ENCODE measurements around the gene FAM174B. TPM values are rescaled to one million over a fixed set of nuclear protein-coding genes. Genes with fewer than 3 reads are reported as not detected.

FAM174B gene
- total and polyA plus RNA-seq, 8 donors = 14.6 to 54.0 (median 31.0) TPM

DNA sequence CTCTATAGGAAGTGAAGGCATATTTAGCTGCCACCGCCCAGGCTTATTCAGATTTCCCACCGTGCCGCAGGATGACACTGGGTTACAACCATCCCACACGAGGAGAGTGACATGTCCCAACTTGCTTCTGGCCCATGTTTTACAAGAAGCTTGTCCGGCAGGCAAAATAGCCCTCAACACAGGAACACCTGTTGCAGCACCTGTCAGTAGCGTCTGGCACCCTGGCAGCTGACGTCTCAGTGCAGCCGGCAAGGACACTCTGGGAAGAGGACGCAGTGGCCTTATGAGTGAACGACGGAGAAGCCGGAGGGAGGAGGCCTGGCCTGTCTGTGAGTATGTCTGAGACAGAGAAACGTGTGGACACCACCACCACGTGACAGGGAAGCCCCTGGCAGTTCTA is 32.1 kb downstream of the FAM174B start:
- TF ChIP-seq, protein P1, sequence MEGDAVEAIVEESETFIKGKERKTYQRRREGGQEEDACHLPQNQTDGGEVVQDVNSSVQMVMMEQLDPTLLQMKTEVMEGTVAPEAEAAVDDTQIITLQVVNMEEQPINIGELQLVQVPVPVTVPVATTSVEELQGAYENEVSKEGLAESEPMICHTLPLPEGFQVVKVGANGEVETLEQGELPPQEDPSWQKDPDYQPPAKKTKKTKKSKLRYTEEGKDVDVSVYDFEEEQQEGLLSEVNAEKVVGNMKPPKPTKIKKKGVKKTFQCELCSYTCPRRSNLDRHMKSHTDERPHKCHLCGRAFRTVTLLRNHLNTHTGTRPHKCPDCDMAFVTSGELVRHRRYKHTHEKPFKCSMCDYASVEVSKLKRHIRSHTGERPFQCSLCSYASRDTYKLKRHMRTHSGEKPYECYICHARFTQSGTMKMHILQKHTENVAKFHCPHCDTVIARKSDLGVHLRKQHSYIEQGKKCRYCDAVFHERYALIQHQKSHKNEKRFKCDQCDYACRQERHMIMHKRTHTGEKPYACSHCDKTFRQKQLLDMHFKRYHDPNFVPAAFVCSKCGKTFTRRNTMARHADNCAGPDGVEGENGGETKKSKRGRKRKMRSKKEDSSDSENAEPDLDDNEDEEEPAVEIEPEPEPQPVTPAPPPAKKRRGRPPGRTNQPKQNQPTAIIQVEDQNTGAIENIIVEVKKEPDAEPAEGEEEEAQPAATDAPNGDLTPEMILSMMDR (IDR thresholded peaks at IDR 0.05) = no peak
- TF ChIP-seq POLR2AphosphoS5 (IDR thresholded peaks at IDR 0.05) (no peak), POLR2A (IDR thresholded peaks at IDR 0.05) (no peak), EP300 (IDR thresholded peaks at IDR 0.05) (no peak)
- H3K27me3 ChIP-seq = no peaks in the 10 kb centered on the region
- H3K27ac ChIP-seq = peak overlapping the region in 3 of 5 donors; percentile 6 to 77 (median 72)
- DNase-seq = no peak
- intact Hi-C loops (cut with DNase I; ENCODE audit: low total_unique reads) = no loop called here
- no peak overlapping the region for H3K4me3 ChIP-seq
- peaks cover 43 to 74% (median 62%) of the 10 kb centered on the region in 4 donors for H3K4me1 ChIP-seq
- no peaks in the 10 kb centered on the region for H3K9me3 ChIP-seq
- peaks cover 0 to 20% (median 13%) of the 10 kb centered on the region in 4 donors for H3K36me3 ChIP-seq
- WGBS, 5 donors = 77 to 85% (median 79%) methylated on average over 14 of the region's 14 CpGs

DNA sequence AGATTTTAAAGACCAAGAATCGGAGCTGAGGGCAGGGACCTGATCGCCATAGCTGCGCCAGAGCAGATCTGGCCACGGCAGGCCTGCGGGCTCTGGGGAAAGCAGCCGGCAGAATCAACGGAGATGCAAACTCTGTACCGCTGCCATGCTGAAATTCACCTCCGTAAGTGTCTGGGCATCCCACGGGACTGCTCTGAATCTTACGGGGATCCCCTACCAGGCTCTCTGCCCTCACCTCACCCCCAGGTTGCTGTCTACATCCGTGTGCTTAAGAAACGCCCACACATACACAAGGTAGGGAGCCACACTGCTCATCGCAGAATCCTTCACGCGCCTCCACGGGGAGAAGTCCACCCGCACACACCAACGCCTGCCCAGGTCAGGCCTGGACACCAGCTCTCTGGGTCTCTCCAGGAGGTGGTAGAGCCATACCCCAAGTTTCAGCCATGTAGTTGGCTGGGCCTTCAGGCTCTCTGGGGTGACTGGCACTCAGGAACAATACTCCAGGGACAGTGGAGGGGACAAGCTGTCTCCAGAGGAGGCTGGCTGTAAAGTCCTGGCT is 33.5 kb downstream of the FAM174B start:
- Histone ChIP-seq H3K36me3 (peaks cover 0 to 9% (median 4%) of the 10 kb centered on the region in 4 donors), H3K9me3 (no peaks in the 10 kb centered on the region), H3K4me1 (peaks cover 56 to 88% (median 75%) of the 10 kb centered on the region in 4 donors), H3K27ac (peak overlapping the region in 3 of 5 donors; percentile 16 to 49 (median 17)), H3K27me3 (no peaks in the 10 kb centered on the region), H3K4me3 (no peak overlapping the region)
- 93 to 96% (median 94%) methylated on average over 18 to 19 of the region's 19 CpGs for WGBS, 5 donors
- intact Hi-C loops (cut with DNase I; ENCODE audit: low total_unique reads) = no loop called here
- TF ChIP-seq EP300 (IDR thresholded peaks at IDR 0.05) = no peak
- no peak for TF ChIP-seq POLR2A (IDR thresholded peaks at IDR 0.05)
- TF ChIP-seq, protein P1 (IDR thresholded peaks at IDR 0.05) = no peak
- TF ChIP-seq POLR2AphosphoS5 (IDR thresholded peaks at IDR 0.05) = no peak
- DNase-seq = no peak

DNA sequence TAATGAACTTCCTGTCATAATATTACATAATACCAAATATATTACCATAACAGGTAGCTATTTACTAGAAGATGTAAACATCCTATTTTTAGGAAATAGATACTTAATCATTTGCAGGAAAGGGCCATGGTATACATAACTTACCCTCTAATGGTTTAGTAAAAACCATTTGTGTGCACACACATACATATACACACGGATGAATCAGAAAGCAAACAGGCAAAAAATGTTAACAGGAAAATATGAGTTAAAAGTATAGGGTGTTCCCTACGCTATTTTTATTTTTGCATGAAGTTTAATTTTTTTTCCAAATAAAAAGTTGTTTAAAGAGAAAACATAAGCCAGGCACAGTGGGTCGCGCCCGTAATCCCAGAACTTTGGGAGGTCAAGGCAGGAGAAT is 34.6 kb downstream of the FAM174B start:
- intact Hi-C loops (cut with DNase I; ENCODE audit: low total_unique reads) = no loop called here
- Histone ChIP-seq H3K9me3 (no peaks in the 10 kb centered on the region), H3K36me3 (peaks cover 0 to 4% (median 0%) of the 10 kb centered on the region in 4 donors), H3K27me3 (no peaks in the 10 kb centered on the region), H3K4me1 (peaks cover 66 to 95% (median 82%) of the 10 kb centered on the region in 4 donors), H3K4me3 (no peak overlapping the region), H3K27ac (peak overlapping the region in 4 of 5 donors; percentile 12 to 90 (median 56))
- WGBS, 5 donors = 77 to 86% (median 80%) methylated on average over 5 of the region's 5 CpGs
- no peak for DNase-seq
- TF ChIP-seq, protein P1 (IDR thresholded peaks at IDR 0.05) = no peak
- TF ChIP-seq POLR2A (IDR thresholded peaks at IDR 0.05) = no peak
- TF ChIP-seq POLR2AphosphoS5 (IDR thresholded peaks at IDR 0.05) = no peak
- TF ChIP-seq EP300 (IDR thresholded peaks at IDR 0.05) = no peak

DNA sequence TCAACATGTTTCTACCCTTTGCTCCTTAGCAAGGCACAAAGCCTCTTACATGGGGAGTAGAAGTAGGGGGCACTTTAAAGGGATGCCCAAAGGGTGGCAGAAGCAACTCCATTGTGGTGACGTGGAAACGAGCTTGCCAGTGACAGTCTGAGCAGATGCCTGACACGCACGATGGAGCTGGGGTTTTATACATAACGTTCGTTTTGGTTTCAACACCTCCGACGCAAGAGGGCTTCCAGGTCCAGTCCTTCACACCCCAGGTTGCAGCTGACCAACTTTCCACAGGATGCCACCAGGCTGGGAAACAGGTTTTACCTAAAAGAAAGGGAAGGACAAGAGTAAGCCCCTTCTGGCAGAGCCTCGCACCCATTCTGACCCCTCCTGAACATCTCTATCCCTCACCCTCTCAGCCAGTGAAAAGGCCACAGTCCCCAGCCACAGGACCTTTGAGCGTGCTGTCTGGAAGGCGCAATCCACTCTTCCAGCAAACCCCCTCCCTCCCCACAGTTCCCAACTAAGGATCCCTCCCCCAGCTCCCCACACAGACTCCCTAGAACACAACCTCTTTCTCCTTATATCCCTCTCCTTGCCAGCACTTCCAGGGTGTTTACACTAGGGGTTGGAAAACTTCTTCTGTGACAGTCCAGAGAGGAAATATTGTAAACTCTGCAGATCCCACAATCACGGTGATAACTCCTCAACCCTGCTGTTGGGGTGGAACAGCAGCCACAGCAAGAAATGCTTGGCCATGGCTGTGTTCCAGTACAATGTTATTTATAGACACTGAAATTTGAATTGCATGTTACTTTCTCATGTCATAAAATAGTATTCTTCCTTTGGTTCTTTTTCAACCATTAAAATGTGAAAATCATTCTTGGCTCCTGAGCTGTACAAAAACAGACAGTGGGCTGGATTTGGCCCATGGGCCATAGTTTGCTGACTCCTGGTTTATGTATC is 36.2 kb downstream of the FAM174B start:
- H3K27me3 ChIP-seq = no peaks in the 10 kb centered on the region
- peaks cover 0 to 4% (median 0%) of the 10 kb centered on the region in 4 donors for H3K36me3 ChIP-seq
- peaks cover 68 to 92% (median 83%) of the 10 kb centered on the region in 4 donors for H3K4me1 ChIP-seq
- DNase-seq = peak in 1 of 2 donors; percentile 86
- no peak overlapping the region for H3K4me3 ChIP-seq
- no peak for TF ChIP-seq POLR2A (IDR thresholded peaks at IDR 0.05)
- no peak for TF ChIP-seq EP300 (IDR thresholded peaks at IDR 0.05)
- TF ChIP-seq POLR2AphosphoS5 (IDR thresholded peaks at IDR 0.05) = peak; percentile 18 to 52 (median 45)
- TF ChIP-seq, protein P1 (IDR thresholded peaks at IDR 0.05) = no peak
- intact Hi-C loops (cut with DNase I; ENCODE audit: low total_unique reads) = no loop called here
- no peaks in the 10 kb centered on the region for H3K9me3 ChIP-seq
- WGBS, 5 donors = 68 to 77% (median 73%) methylated on average over 12 of the region's 12 CpGs
- peak overlapping the region; percentile 76 to 90 (median 90) for H3K27ac ChIP-seq

All from stomach (tissue), 9 donors.